CD4-positive, alpha-beta memory T cell (primary cell): Measurements from ENCODE around the gene CACNA1G. TPM values are rescaled to one million over a fixed set of nuclear protein-coding genes. Genes with fewer than 3 reads are reported as not detected.

ENCODE experiments used
- CTCF ChIA-PET: fragments of 350-600 bp; sonication (Branson Sonifier 250); formaldehyde crosslinking; loops from one replicate; lab custom pipeline; 2021; ENCODE audit warnings: inconsistent platforms; ENCODE audit not compliant: partially characterized antibody; lab: Charles Lee
- POLR2A ChIA-PET: fragments of 350-600 bp; sonication (Branson Sonifier 250); formaldehyde crosslinking; loops from one replicate; lab custom pipeline; 2021; ENCODE audit not compliant: partially characterized antibody; lab: Charles Lee
- DNase-seq, 5 donors: peaks; one replicate each; pipeline versions ENCODE4 v3.0.0 to v3.0.0-alpha.2; 2020 to 2022; ENCODE audit warnings: mixed read lengths in 1 of 5
- H3K27ac ChIP-seq: one replicate; pipeline ENCODE4 v1.7.0; 2013; ENCODE audit warnings: low read depth, low read length
- H3K27me3 ChIP-seq: 2 replicates; pipeline ENCODE4 v1.7.0; 2013; ENCODE audit warnings: mild to moderate bottlenecking, low read length, moderate library complexity; ENCODE audit not compliant: insufficient read depth
- H3K36me3 ChIP-seq: 2 replicates; pipeline ENCODE4 v1.7.0; 2013; ENCODE audit warnings: mild to moderate bottlenecking, low read length, moderate library complexity; ENCODE audit not compliant: insufficient read depth
- H3K4me1 ChIP-seq: 2 replicates; pipeline ENCODE4 v1.7.0; 2013; ENCODE audit warnings: mild to moderate bottlenecking, low read length, moderate library complexity; ENCODE audit not compliant: insufficient read depth
- H3K4me3 ChIP-seq, 2 donors: one replicate each; pipeline ENCODE4 v1.7.0; 2013; ENCODE audit warnings: low read length in 2 of 2, mild to moderate bottlenecking in 1 of 2
- H3K9me3 ChIP-seq, 2 donors: one replicate each; pipeline ENCODE4 v1.7.0; 2013; ENCODE audit warnings: low read length in 2 of 2, control low read depth in 1 of 2; ENCODE audit not compliant: control insufficient read depth in 1 of 2
- H3K27ac Mint-ChIP-seq, 7 donors: one replicate each; pipeline ENCODE4 v1.8.0; 2020 to 2021; ENCODE audit warnings: mixed read lengths in 7 of 7, mild to moderate bottlenecking in 6 of 7, inconsistent platforms in 3 of 7, moderate library complexity in 3 of 7
- H3K27me3 Mint-ChIP-seq, 2 donors: one replicate each; pipeline ENCODE4 v1.8.0; 2020 to 2021; ENCODE audit warnings: mixed read lengths in 2 of 2
- H3K36me3 Mint-ChIP-seq, 2 donors: one replicate each; pipeline ENCODE4 v1.8.0; 2020 to 2021; ENCODE audit warnings: mixed read lengths in 2 of 2, inconsistent platforms in 1 of 2, mild to moderate bottlenecking in 1 of 2
- H3K4me1 Mint-ChIP-seq, 4 donors: one replicate each; pipeline ENCODE4 v1.8.0; 2020 to 2021; ENCODE audit warnings: mixed read lengths in 4 of 4, mild to moderate bottlenecking in 1 of 4
- H3K4me3 Mint-ChIP-seq, 8 donors: one replicate each; pipeline ENCODE4 v1.8.0; 2020 to 2021; ENCODE audit warnings: mixed read lengths in 8 of 8, mild to moderate bottlenecking in 7 of 8, moderate library complexity in 6 of 8, inconsistent platforms in 3 of 8
- H3K9me3 Mint-ChIP-seq, 8 donors: one replicate each; pipeline ENCODE4 v1.8.0; 2020 to 2021; ENCODE audit warnings: mixed read lengths in 8 of 8, mild to moderate bottlenecking in 5 of 8, inconsistent platforms in 3 of 8, moderate library complexity in 1 of 8
- intact Hi-C: fragments of 100-400 bp; cut with micrococcal nuclease; formaldehyde crosslinking; loops from one replicate; pipeline ENCODE4 v1.15.1; 2023
- polyA plus RNA-seq, 2 donors: library from polyadenylated mRNA; unstranded; fragments of 300-500 nt; fragmentation: Illumina TruSeq; gene quantifications; one replicate each; pipeline ENCODE4 v1.2.3, GENCODE V29; 2021
- total RNA-seq, 2 experiments: library from RNA; stranded (reverse); gene quantifications; one replicate each; pipeline ENCODE4 v1.2.3, GENCODE V29; 2021

CACNA1G gene
- total and polyA plus RNA-seq, 4 experiments from 2014 or later: not detected

GRCh38 chr17:50651661-50652060, 91.1 kb downstream of the CACNA1G start:
- Histone ChIP-seq H3K27ac (no peak overlapping the region), H3K4me1 (no peaks in the 10 kb centered on the region), H3K9me3 (peaks cover 0 to 4% of the 10 kb centered on the region in 2 donors), H3K36me3 (no peaks in the 10 kb centered on the region), H3K4me3 (no peak overlapping the region), H3K27me3 (no peaks in the 10 kb centered on the region)
- no peak for DNase-seq
- Mint-ChIP-seq H3K4me1 (no peaks in the 10 kb centered on the region), H3K27ac (no peak overlapping the region), H3K9me3 (peaks cover 0 to 20% (median 8%) of the 10 kb centered on the region in 8 donors), H3K27me3 (peaks cover 5 to 11% of the 10 kb centered on the region in 2 donors), H3K4me3 (no peak overlapping the region), H3K36me3 (peaks cover 3 to 4% of the 10 kb centered on the region in 2 donors)
- POLR2A ChIA-PET: no interaction called here
- intact Hi-C loops: no loop called here
- CTCF ChIA-PET: interaction anchor here (0.9 to 1.3 kb wide), 2 partner anchors 21 to 29 kb away, joined by 3 to 4 read pairs; no protein-coding TSS in a partner anchor

GRCh38 chr17:50653738-50654137, 93.2 kb downstream of the CACNA1G start:
- CTCF ChIA-PET: interaction anchor here (0.7 kb wide), 1 partner anchor 123 kb away, joined by 3 read pairs; no protein-coding TSS in a partner anchor
- Mint-ChIP-seq H3K4me3 (no peak overlapping the region), H3K27me3 (peaks cover 0 to 8% of the 10 kb centered on the region in 2 donors), H3K4me1 (no peaks in the 10 kb centered on the region), H3K27ac (no peak overlapping the region), H3K9me3 (peaks cover 0 to 14% (median 8%) of the 10 kb centered on the region in 8 donors), H3K36me3 (peaks cover 3 to 4% of the 10 kb centered on the region in 2 donors)
- Histone ChIP-seq H3K36me3 (no peaks in the 10 kb centered on the region), H3K27me3 (no peaks in the 10 kb centered on the region), H3K9me3 (peaks cover 0 to 4% of the 10 kb centered on the region in 2 donors), H3K27ac (no peak overlapping the region), H3K4me3 (no peak overlapping the region), H3K4me1 (no peaks in the 10 kb centered on the region)
- intact Hi-C loops: no loop called here
- POLR2A ChIA-PET: no interaction called here
- DNase-seq: no peak

GRCh38 chr17:50656509-50656908, 96.0 kb downstream of the CACNA1G start:
- Histone ChIP-seq H3K4me1 (peaks cover 4% of the 10 kb centered on the region), H3K27ac (no peak overlapping the region), H3K9me3 (peaks cover 0 to 4% of the 10 kb centered on the region in 2 donors), H3K4me3 (no peak overlapping the region), H3K36me3 (no peaks in the 10 kb centered on the region), H3K27me3 (no peaks in the 10 kb centered on the region)
- POLR2A ChIA-PET: no interaction called here
- Mint-ChIP-seq H3K4me1 (peaks cover 2 to 4% (median 3%) of the 10 kb centered on the region in 4 donors), H3K4me3 (no peak overlapping the region), H3K9me3 (peaks cover 0 to 14% (median 7%) of the 10 kb centered on the region in 8 donors), H3K36me3 (peaks cover 3 to 4% of the 10 kb centered on the region in 2 donors), H3K27me3 (peaks cover 0 to 6% of the 10 kb centered on the region in 2 donors), H3K27ac (no peak overlapping the region)
- intact Hi-C loops: no loop called here
- CTCF ChIA-PET: no interaction called here
- DNase-seq: no peak

- POLR2A ChIA-PET: no interaction called here
- H3K4me1 ChIP-seq: peaks cover 6% of the 10 kb centered on the region
- no peak overlapping the region for H3K4me3 Mint-ChIP-seq
- peaks cover 0 to 9% (median 4%) of the 10 kb centered on the region in 8 donors for H3K9me3 Mint-ChIP-seq
- H3K36me3 Mint-ChIP-seq: peaks cover 0 to under 1% of the 10 kb centered on the region in 2 donors
- no peaks in the 10 kb centered on the region for H3K27me3 ChIP-seq
- peaks cover 7 to 9% (median 8%) of the 10 kb centered on the region in 4 donors for H3K4me1 Mint-ChIP-seq
- H3K36me3 ChIP-seq: no peaks in the 10 kb centered on the region
- H3K27me3 Mint-ChIP-seq: peaks cover 0 to 2% of the 10 kb centered on the region in 2 donors
- no peak for DNase-seq
- H3K27ac ChIP-seq: no peak overlapping the region
- intact Hi-C loops: no loop called here
- peaks cover 0 to 4% of the 10 kb centered on the region in 2 donors for H3K9me3 ChIP-seq
- CTCF ChIA-PET: no interaction called here
- no peak overlapping the region for H3K4me3 ChIP-seq
- H3K27ac Mint-ChIP-seq: no peak overlapping the region
Observed at GRCh38 chr17:50657054-50657453, 96.5 kb downstream of the CACNA1G start.

GRCh38 chr17:50657627-50658026, 97.1 kb downstream of the CACNA1G start:
- CTCF ChIA-PET: no interaction called here
- H3K9me3 Mint-ChIP-seq: peaks cover 0 to 6% (median under 1%) of the 10 kb centered on the region in 8 donors
- POLR2A ChIA-PET: no interaction called here

GRCh38 chr17:50658616-50659015, 98.1 kb downstream of the CACNA1G start:
- Histone ChIP-seq H3K9me3 (no peaks in the 10 kb centered on the region), H3K27ac (no peak overlapping the region), H3K4me3 (no peak overlapping the region), H3K27me3 (no peaks in the 10 kb centered on the region), H3K4me1 (peaks cover 6% of the 10 kb centered on the region), H3K36me3 (no peaks in the 10 kb centered on the region)
- DNase-seq: no peak
- no peak overlapping the region for H3K4me3 Mint-ChIP-seq
- ChIA-PET CTCF (no interaction called here), POLR2A (no interaction called here)
- peaks cover 0 to 3% (median 0%) of the 10 kb centered on the region in 8 donors for H3K9me3 Mint-ChIP-seq
- no peaks in the 10 kb centered on the region for H3K36me3 Mint-ChIP-seq
- peaks cover 7 to 9% (median 8%) of the 10 kb centered on the region in 4 donors for H3K4me1 Mint-ChIP-seq
- no peaks in the 10 kb centered on the region for H3K27me3 Mint-ChIP-seq
- intact Hi-C loops: no loop called here
- no peak overlapping the region for H3K27ac Mint-ChIP-seq

More at GRCh38 chr17:50657627-50658026, 97.1 kb downstream of the CACNA1G start:
- no peaks in the 10 kb centered on the region for H3K27me3 Mint-ChIP-seq
- H3K4me3 Mint-ChIP-seq: no peak overlapping the region
- H3K9me3 ChIP-seq: peaks cover 0 to 2% of the 10 kb centered on the region in 2 donors
- H3K36me3 Mint-ChIP-seq: no peaks in the 10 kb centered on the region
- peaks cover 7 to 9% (median 8%) of the 10 kb centered on the region in 4 donors for H3K4me1 Mint-ChIP-seq
- intact Hi-C loops: no loop called here
- no peak for DNase-seq
- H3K27me3 ChIP-seq: no peaks in the 10 kb centered on the region
- H3K36me3 ChIP-seq: no peaks in the 10 kb centered on the region
- peaks cover 6% of the 10 kb centered on the region for H3K4me1 ChIP-seq
- no peak overlapping the region for H3K4me3 ChIP-seq
- no peak overlapping the region for H3K27ac ChIP-seq
- H3K27ac Mint-ChIP-seq: peak overlapping the region in 1 of 7 donors; percentile 53

- intact Hi-C loops: no loop called here
- peaks cover 7 to 12% (median 8%) of the 10 kb centered on the region in 4 donors for H3K4me1 Mint-ChIP-seq
- POLR2A ChIA-PET: no interaction called here
- H3K4me3 Mint-ChIP-seq: no peak overlapping the region
- no peaks in the 10 kb centered on the region for H3K27me3 ChIP-seq
- peaks cover 6% of the 10 kb centered on the region for H3K4me1 ChIP-seq
- H3K36me3 ChIP-seq: no peaks in the 10 kb centered on the region
- H3K27ac ChIP-seq: no peak overlapping the region
- CTCF ChIA-PET: no interaction called here
- DNase-seq: no peak
- peaks cover 0 to 2% (median 0%) of the 10 kb centered on the region in 8 donors for H3K9me3 Mint-ChIP-seq
- no peak overlapping the region for H3K4me3 ChIP-seq
- H3K9me3 ChIP-seq: no peaks in the 10 kb centered on the region
- no peaks in the 10 kb centered on the region for H3K36me3 Mint-ChIP-seq
- no peak overlapping the region for H3K27ac Mint-ChIP-seq
- H3K27me3 Mint-ChIP-seq: no peaks in the 10 kb centered on the region
Observed at GRCh38 chr17:50659179-50659578, 98.7 kb downstream of the CACNA1G start.
